Stimulated activated effector memory CD8-positive, alpha-beta T cell treated with anti-CD3 and anti-CD28 coated beads, Interleukin-12 subunit alpha, Interleukin-12 subunit beta, amount 100 ng/mL, for 72 hours (primary cell): Measurements from ENCODE around the gene RRM1.
"Not testable (repeated sequence)": the region's sequence is repeated elsewhere in the genome, so short reads cannot be mapped to it uniquely, and the experiment has no call there.

Experiments
- ATAC-seq: fragments of 150-1000 bp; cut with Tn5 transposase; 2 replicates; pipeline ENCODE4 v1.10.0; 2021
- DNase-seq, 2 donors: peaks; one replicate each; pipeline ENCODE4 v3.0.0; 2021 to 2022; ENCODE audit warnings: low spot score in 2 of 2
- H3K27ac Mint-ChIP-seq: one replicate; pipeline ENCODE4 v1.8.0; 2022; ENCODE audit warnings: mild to moderate bottlenecking, mixed read lengths
- H3K36me3 Mint-ChIP-seq: one replicate; pipeline ENCODE4 v1.8.0; 2022; ENCODE audit warnings: mild to moderate bottlenecking, mixed read lengths
- H3K4me1 Mint-ChIP-seq: one replicate; pipeline ENCODE4 v1.8.0; 2022; ENCODE audit warnings: mixed read lengths
- H3K4me3 Mint-ChIP-seq: one replicate; pipeline ENCODE4 v1.8.0; 2022; ENCODE audit warnings: mild to moderate bottlenecking, mixed read lengths
- H3K9me3 Mint-ChIP-seq: one replicate; pipeline ENCODE4 v1.8.0; 2022; ENCODE audit warnings: mixed read lengths

Gene RRM1

DNA sequence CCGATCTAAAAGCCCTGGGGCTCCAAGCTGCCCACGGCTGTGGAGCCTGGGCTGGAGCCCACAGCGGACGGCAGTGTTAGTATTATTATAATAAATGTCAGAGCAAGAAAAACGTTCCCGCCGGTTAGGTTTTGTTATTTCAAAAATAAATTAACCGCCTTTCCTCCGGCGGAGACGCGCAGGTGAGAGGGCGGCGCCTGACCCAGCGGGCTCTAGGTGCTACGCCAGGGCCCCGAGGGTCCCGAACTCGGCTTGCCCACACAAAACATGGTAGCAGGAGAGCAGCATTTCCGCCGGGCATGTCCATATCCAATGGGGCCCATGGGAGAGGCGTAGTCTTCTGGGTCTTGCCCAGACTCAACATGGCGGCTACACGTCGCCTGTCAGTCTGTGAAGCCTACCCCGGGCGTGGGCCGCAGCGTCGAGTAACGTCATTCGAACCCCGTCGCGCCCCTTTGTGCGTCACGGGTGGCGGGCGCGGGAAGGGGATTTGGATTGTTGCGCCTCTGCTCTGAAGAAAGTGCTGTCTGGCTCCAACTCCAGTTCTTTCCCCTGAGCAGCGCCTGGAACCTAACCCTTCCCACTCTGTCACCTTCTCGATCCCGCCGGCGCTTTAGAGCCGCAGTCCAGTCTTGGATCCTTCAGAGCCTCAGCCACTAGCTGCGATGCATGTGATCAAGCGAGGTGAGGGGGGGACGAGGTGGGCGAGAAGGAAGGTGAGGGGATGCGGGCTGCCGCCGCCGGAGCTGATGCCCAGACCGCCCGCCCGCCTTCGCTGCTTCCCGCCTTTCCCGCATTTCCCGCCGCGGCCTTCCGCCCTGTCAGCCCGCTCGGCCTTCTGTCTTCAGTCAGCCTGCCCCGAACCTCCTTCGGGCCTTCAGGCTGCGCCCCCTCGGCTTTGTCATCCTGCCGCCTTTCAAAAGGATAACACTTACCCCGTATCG lies at the start of gene RRM1:
Gene RRM1 (plus strand): TSS at position 452 of the 944 bp plus-strand sequence. CDS start 214 bp downstream, at position 666.
- peak within 1 kb of the TSS; percentile 99 for H3K27ac Mint-ChIP-seq
- peak; percentile 97 for ATAC-seq
- no peaks in the 10 kb centered on the region for H3K9me3 Mint-ChIP-seq
- DNase-seq = peak; percentile 92 to 97
- peaks cover 67% of the 10 kb centered on the region for H3K36me3 Mint-ChIP-seq
- H3K4me3 Mint-ChIP-seq = peak within 1 kb of the TSS; percentile 98
- peaks cover 60% of the 10 kb centered on the region for H3K4me1 Mint-ChIP-seq

DNA sequence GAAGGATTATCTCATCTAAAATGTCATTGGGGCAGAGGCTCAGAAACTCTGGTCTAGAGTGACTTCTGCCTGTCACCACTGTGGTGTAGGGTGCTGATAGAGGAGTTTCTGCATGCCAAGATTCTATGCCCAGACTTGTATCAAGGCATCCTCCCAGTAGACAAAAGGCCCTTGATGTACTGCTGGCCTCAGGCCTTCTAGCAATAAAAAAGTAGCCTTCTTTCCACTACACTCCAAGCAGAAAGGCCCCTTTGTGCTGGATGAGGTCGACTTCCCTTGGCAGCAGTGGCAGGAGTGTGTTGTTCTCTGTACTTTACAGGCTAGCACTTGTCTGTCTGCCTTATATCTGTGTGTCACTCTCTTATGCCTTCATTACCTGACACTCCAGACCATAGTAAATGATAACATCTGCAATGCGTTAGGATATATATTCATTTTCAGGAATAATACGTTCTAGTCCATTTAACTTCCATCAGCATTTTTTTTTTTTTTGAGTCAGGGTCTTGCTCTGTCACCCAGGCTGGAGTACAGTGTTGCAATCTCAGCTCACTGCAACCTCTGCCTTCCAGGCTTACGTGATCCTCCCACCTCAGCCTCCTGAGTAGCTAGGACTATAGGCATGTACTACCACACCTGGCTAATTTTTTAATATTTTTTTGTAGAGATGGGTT lies 49.5 kb upstream of the RRM1 start:
- no peak for DNase-seq
- H3K9me3 Mint-ChIP-seq = no peaks in the 10 kb centered on the region
- H3K4me3 Mint-ChIP-seq = no peak overlapping the region
- peak; percentile 13 for ATAC-seq
- peaks cover 26% of the 10 kb centered on the region for H3K4me1 Mint-ChIP-seq
- H3K27ac Mint-ChIP-seq = peak overlapping the region; percentile 78
- no peaks in the 10 kb centered on the region for H3K36me3 Mint-ChIP-seq

DNA sequence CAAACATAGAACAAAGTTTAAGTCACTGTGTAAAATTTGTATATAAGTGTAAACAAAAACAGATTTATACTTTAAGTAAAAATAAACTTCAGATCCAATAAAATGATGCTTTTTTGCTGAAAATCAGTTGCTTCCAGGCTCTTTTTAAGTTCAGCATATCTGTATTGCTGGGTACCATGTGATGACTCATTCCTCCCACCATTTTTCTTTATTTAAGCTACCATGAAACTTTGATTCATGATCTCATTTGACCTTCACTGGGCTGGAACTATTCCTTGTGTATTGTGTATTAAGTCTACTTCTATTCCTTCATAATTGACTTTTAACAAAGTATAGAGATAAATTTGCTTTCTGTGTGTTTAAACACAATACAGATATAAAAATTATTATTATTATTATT lies 46.3 kb upstream of the RRM1 start:
- H3K27ac Mint-ChIP-seq = no peak overlapping the region
- H3K9me3 Mint-ChIP-seq = no peaks in the 10 kb centered on the region
- DNase-seq (no peak), ATAC-seq (peak; percentile 48)
- peaks cover 6% of the 10 kb centered on the region for H3K36me3 Mint-ChIP-seq
- peaks cover 17% of the 10 kb centered on the region for H3K4me1 Mint-ChIP-seq
- no peak overlapping the region for H3K4me3 Mint-ChIP-seq

DNA sequence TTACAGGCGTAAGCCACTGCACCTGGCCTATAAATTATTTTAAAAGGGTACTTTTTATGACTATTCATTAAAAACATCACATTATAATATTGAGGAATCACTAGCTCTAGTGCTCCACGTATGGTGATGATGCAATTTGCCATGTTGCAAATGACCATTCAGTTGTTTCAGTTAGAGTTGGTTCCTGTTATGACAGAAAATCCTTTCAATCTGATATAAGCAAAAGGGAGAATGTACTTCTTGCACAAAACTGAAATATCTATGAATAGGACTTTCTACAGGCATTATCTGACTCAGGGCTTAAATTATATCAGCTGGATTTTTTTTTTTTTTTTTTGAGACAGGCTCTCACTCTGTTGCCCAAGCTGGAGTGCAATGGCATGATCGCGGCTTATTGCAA lies 45.6 kb upstream of the RRM1 start:
- H3K36me3 Mint-ChIP-seq = peaks cover 6% of the 10 kb centered on the region
- peaks cover 13% of the 10 kb centered on the region for H3K4me1 Mint-ChIP-seq
- no peaks in the 10 kb centered on the region for H3K9me3 Mint-ChIP-seq
- ATAC-seq (peak; percentile 59), DNase-seq (no peak)
- H3K27ac Mint-ChIP-seq = no peak overlapping the region
- no peak overlapping the region for H3K4me3 Mint-ChIP-seq

DNA sequence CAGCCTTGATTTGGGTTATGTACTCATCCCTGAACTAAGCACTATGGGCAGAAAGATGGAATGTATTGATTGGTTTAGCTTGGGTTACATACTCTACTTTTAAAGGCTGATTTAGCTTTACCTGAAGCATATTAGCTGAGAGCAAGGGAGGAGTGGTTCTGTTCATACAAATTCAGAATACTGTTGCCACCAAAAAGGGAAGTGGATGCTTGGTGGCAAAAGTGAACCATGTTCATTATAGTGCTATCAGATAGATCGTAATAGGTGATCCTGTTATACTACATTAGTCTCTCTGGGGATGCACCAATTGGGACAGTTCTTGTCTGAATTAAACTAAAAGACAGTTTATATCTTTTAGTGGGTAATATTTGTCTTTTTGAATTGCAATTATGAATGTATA lies 44.5 kb upstream of the RRM1 start:
- Mint-ChIP-seq H3K4me1 (peaks cover 8% of the 10 kb centered on the region), H3K27ac (no peak overlapping the region), H3K9me3 (no peaks in the 10 kb centered on the region), H3K36me3 (peaks cover 6% of the 10 kb centered on the region), H3K4me3 (no peak overlapping the region)
- no peak for ATAC-seq
- DNase-seq = no peak

GRCh38 chr11:4053200-4053599 lies 41.4 kb upstream of the RRM1 start:
- ATAC-seq, H3K4me3 Mint-ChIP-seq, H3K9me3 Mint-ChIP-seq, H3K27ac Mint-ChIP-seq, DNase-seq: not testable (repeated sequence)
- peaks cover 13% of the 10 kb centered on the region for H3K36me3 Mint-ChIP-seq
- peaks cover 12% of the 10 kb centered on the region for H3K4me1 Mint-ChIP-seq

- H3K4me1 Mint-ChIP-seq = peaks cover 20% of the 10 kb centered on the region
- H3K27ac Mint-ChIP-seq = no peak overlapping the region
- H3K36me3 Mint-ChIP-seq = peaks cover 28% of the 10 kb centered on the region
- H3K9me3 Mint-ChIP-seq = no peaks in the 10 kb centered on the region
- DNase-seq (no peak), ATAC-seq (no peak)
- no peak overlapping the region for H3K4me3 Mint-ChIP-seq
These were observed 40.0 kb upstream of the RRM1 start for GRCh38 chr11:4054643-4055042.

DNA sequence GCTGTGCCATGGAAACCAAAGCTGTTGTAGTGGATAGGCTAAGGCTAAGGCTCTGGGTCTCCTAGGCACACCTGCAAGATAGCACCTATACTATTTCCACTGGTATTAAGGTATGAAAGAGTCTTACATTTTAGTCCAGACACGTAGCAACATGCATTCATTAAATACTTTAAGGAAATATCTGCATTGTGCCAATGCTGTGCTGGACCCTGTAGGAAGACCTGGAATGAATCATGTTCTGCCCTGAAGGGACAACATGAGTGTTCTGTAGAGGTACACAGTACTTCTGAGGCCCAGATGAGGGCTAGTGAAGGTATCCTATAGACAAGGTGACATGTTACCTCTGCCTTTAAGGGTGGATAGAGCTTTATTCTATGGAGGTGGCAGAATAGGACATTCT lies 35.2 kb upstream of the RRM1 start:
- Mint-ChIP-seq H3K4me3 (no peak overlapping the region), H3K9me3 (no peaks in the 10 kb centered on the region), H3K27ac (no peak overlapping the region), H3K4me1 (peaks cover 28% of the 10 kb centered on the region), H3K36me3 (peaks cover 39% of the 10 kb centered on the region)
- DNase-seq (no peak), ATAC-seq (no peak)

DNA sequence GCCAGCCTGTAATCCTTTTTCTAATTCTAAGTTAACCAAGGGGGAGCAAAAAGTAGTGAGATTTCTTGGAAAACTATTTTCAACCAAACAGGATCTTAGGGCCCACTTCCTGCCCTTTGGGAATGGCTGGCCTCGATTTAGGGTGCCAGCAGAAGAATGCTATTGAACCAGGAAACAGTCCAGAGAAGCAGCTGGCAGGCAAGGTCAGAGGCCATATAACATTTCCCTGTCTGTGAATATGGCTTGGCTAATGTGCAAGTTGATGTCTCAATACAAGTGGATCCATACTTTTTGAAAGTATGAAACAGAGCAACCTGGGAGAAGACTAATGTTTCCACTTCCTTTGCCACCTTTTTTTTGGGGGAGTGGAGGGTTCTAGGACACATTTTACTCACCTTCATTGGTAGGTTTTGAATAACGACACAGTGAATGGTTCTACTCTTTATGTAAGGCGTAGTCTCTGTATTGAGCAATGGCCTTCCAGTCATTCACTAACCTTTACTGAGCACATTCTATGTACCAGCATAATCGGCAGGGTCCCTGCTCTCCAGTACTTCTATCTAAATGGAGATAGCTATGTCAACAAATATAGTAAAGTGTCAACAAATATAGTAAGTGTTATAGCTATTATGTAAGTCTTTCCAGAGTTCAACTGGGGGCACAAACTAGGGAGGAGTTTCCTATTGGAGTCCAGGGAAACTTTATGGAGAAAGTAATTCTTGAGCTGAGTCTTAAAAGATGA lies 34.2 kb upstream of the RRM1 start:
- H3K27ac Mint-ChIP-seq = no peak overlapping the region
- DNase-seq = no peak
- no peak for ATAC-seq
- no peaks in the 10 kb centered on the region for H3K9me3 Mint-ChIP-seq
- H3K36me3 Mint-ChIP-seq = peaks cover 39% of the 10 kb centered on the region
- H3K4me3 Mint-ChIP-seq = no peak overlapping the region
- peaks cover 34% of the 10 kb centered on the region for H3K4me1 Mint-ChIP-seq

DNA sequence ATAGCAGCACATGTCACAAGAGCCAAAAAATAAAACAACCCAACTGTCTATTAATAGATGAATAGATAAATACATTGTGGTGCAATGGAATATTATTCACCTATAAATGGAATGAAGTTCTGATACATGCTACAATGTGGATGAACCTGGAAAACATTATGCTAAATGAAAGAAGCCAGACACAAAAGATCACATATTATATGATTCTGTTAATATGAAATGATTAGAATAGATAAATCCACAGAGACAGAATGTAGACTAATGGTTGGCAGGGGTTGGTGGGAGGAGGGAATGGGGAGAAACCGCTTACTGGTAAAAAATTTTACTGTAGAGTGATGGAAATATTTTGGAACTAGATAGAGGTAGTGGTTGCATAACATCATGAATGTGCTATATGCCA lies 32.9 kb upstream of the RRM1 start:
- DNase-seq = no peak
- Mint-ChIP-seq H3K27ac (no peak overlapping the region), H3K36me3 (peaks cover 35% of the 10 kb centered on the region)

DNA sequence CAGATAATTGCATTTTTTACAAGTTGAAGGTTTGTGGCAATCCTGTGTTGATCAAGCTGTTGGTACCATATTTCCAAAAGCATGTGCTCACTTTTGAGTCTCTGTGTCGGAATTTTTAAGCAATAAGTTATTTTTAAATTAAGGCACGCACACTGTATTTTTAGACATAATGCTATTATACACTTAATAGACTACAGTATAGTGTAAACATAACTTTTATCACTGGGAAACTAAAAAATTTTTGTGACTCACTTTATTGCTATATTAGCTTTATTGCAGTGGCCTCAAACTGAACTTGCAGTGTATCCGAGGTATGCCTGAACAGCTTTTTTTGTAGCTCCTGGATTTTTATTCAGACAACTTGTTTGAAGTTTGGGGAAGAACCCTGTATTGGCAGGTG lies 31.3 kb upstream of the RRM1 start:
- Mint-ChIP-seq H3K9me3 (no peaks in the 10 kb centered on the region), H3K36me3 (peaks cover 30% of the 10 kb centered on the region), H3K4me3 (no peak overlapping the region), H3K27ac (no peak overlapping the region), H3K4me1 (peaks cover 50% of the 10 kb centered on the region)
- DNase-seq = no peak
- ATAC-seq = no peak

More for the DNA sequence above, 32.9 kb upstream of the RRM1 start:
- no peaks in the 10 kb centered on the region for H3K9me3 Mint-ChIP-seq
- H3K4me3 Mint-ChIP-seq = no peak overlapping the region
- ATAC-seq = no peak
- peaks cover 43% of the 10 kb centered on the region for H3K4me1 Mint-ChIP-seq

- H3K27ac Mint-ChIP-seq = peak overlapping the region; percentile 80
These were observed 30.2 kb upstream of the RRM1 start for GRCh38 chr11:4064278-4064955.

DNA sequence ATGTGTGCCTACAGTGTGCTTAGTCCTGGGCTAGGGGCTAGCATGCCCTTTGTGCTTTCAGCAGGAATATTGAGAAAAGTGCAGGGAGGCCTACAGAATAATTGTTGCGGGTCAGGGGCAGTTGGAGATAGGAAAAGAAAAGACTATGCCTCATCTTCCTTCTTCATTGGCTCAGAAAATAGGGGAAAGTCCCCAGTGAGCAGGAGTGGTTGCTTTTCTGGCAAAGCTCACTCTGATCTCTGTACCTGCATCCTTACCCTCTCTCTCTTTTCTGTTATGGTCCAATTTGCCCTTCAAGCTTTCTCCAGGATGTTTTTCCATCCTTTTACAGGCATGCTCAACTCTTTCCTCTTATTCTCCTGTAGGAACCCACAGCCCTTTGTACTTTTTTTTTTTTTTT lies 29.5 kb upstream of the RRM1 start:
- ATAC-seq = peak; percentile 51
- DNase-seq = no peak
- no peaks in the 10 kb centered on the region for H3K9me3 Mint-ChIP-seq
- H3K4me3 Mint-ChIP-seq = no peak overlapping the region
- H3K4me1 Mint-ChIP-seq = peaks cover 58% of the 10 kb centered on the region
- H3K27ac Mint-ChIP-seq = peak overlapping the region; percentile 80
- peaks cover 14% of the 10 kb centered on the region for H3K36me3 Mint-ChIP-seq

More at GRCh38 chr11:4064278-4064955, 30.2 kb upstream of the RRM1 start:
- Mint-ChIP-seq H3K4me3 (no peak overlapping the region), H3K4me1 (peaks cover 53% of the 10 kb centered on the region), H3K36me3 (peaks cover 20% of the 10 kb centered on the region), H3K9me3 (no peaks in the 10 kb centered on the region)
- DNase-seq (no peak), ATAC-seq (peak; percentile 63)

GRCh38 chr11:4065601-4066377 lies 28.8 kb upstream of the RRM1 start:
- no peak overlapping the region for H3K4me3 Mint-ChIP-seq
- ATAC-seq (no peak), DNase-seq (no peak)
- H3K9me3 Mint-ChIP-seq = no peaks in the 10 kb centered on the region
- peaks cover 12% of the 10 kb centered on the region for H3K36me3 Mint-ChIP-seq
- peaks cover 64% of the 10 kb centered on the region for H3K4me1 Mint-ChIP-seq
- H3K27ac Mint-ChIP-seq = peak overlapping the region; percentile 80
